Daoy (cell line): ENCODE measurements around the gene DACT1. TPM values are rescaled to one million over a fixed set of nuclear protein-coding genes. Genes with fewer than 3 reads are reported as not detected.

Experiments
- DNase-seq: peaks from one replicate; pipeline ENCODE4 v3.0.0-alpha.2; 2015; ENCODE audit warnings: low read depth
- total RNA-seq: library from RNA; depleted of rRNA; stranded (reverse); fragments of >200 nt; shearing (Covaris generic); gene quantifications from 2 replicates; pipeline ENCODE4 v1.2.3, GENCODE V29; 2014

Gene DACT1
- total RNA-seq, 1 experiment from 2014 or later, result 18.3 TPM

- no peak for DNase-seq
These were observed 1.6 kb upstream of the DACT1 start for GRCh38 chr14:58636129-58636528.

- DNase-seq, result peak; percentile 76
These were observed 747 bp upstream of the DACT1 start for GRCh38 chr14:58637040-58637390.

- peak; percentile 65 for DNase-seq
These were observed 752 bp downstream of the DACT1 start for GRCh38 chr14:58638231-58639197.

GRCh38 chr14:58639198-58639565, 1.4 kb downstream of the DACT1 start:
- no peak for DNase-seq

GRCh38 chr14:58639842-58640484, 2.2 kb downstream of the DACT1 start:
- DNase-seq, result peak; percentile 87

GRCh38 chr14:58640959-58641358, 3.2 kb downstream of the DACT1 start:
- no peak for DNase-seq

- DNase-seq, result no peak
These were observed 3.7 kb downstream of the DACT1 start for GRCh38 chr14:58641509-58641908.

- no peak for DNase-seq
These were observed 5.6 kb downstream of the DACT1 start for GRCh38 chr14:58643366-58643765.

GRCh38 chr14:58645641-58646040, 7.9 kb downstream of the DACT1 start:
- no peak for DNase-seq

GRCh38 chr14:58646479-58646878, 8.7 kb downstream of the DACT1 start:
- no peak for DNase-seq

GRCh38 chr14:58647777-58648176, 10.0 kb downstream of the DACT1 start:
- no peak for DNase-seq

- no peak for DNase-seq
These were observed 13.1 kb downstream of the DACT1 start for GRCh38 chr14:58650857-58651256.

GRCh38 chr14:58656671-58657411, 19.1 kb downstream of the DACT1 start:
- DNase-seq, result no peak

GRCh38 chr14:58659061-58659460, 21.3 kb downstream of the DACT1 start:
- DNase-seq, result no peak

GRCh38 chr14:58659846-58660245, 22.1 kb downstream of the DACT1 start:
- no peak for DNase-seq

GRCh38 chr14:58660407-58660806, 22.6 kb downstream of the DACT1 start:
- DNase-seq, result no peak

GRCh38 chr14:58662018-58662417, 24.3 kb downstream of the DACT1 start:
- DNase-seq, result no peak

GRCh38 chr14:58662759-58663158, 25.0 kb downstream of the DACT1 start:
- no peak for DNase-seq

- peak; percentile 67 for DNase-seq
These were observed 25.8 kb downstream of the DACT1 start for GRCh38 chr14:58663494-58664111.

- no peak for DNase-seq
These were observed 28.2 kb downstream of the DACT1 start for GRCh38 chr14:58665773-58666500.

GRCh38 chr14:58666737-58667136, 29.0 kb downstream of the DACT1 start:
- no peak for DNase-seq
